Hematopoietic multipotent progenitor cell treated with erythropoietin and hydrocortisone succinate and interleukin-3 and kit ligand, for 17 days (in vitro differentiated cells): ENCODE results near the gene LDB1.

Source experiments
- DNase-seq: peaks from one replicate; pipeline ENCODE4 v3.0.0-alpha.2; 2015; ENCODE audit warnings: low spot score

The LDB1 gene

DNA sequence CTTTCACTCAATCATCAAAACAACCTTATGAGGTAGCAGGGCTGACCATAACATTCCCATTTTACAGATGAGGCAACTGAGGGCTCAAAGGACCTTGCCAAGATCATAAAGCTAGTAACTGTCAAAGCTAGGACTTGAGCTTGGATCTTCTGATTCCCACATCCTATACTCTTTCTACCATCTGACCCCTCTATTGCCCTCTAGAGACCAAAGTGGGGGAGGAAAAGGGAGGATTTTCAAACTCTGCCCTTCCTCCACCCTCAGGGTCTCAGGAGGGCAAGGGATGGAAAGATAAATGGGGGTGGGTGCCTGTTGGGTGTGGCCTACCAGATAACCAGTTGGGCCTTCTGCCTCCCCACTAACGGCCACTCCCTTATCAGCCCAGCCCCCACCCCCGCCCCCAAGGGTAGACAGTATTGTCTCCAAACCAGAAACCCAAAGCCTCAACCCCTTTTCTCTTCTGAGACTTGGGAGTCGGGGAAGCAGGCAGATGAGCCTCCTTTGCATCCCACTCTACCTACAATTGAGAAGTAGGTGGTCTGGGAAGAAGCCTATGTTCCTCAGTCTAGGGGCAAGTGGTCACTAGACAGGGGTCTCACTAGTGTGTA lies 7.9 kb downstream of the LDB1 start:
- DNase-seq, result peak; percentile 77

DNA sequence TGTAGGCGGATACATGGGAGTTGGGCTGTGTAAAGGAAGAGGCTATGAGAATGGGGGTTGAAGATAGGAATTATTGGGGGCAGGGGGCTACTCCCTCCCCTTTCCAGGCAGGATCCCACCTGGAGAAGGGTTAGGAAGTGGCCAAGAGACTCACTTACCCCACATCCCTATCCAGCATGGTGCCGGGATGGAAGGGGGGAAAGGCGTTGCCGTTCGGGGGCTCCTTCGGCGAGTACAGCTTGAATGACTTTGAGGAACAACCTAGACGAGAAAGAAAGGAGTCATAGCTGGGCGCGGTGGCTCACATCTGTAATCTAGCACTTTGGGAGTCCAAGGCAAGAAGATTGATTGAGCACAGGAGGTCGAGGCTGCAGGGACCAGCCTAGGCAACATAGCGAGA lies 8.9 kb downstream of the LDB1 start:
- no peak for DNase-seq

DNA sequence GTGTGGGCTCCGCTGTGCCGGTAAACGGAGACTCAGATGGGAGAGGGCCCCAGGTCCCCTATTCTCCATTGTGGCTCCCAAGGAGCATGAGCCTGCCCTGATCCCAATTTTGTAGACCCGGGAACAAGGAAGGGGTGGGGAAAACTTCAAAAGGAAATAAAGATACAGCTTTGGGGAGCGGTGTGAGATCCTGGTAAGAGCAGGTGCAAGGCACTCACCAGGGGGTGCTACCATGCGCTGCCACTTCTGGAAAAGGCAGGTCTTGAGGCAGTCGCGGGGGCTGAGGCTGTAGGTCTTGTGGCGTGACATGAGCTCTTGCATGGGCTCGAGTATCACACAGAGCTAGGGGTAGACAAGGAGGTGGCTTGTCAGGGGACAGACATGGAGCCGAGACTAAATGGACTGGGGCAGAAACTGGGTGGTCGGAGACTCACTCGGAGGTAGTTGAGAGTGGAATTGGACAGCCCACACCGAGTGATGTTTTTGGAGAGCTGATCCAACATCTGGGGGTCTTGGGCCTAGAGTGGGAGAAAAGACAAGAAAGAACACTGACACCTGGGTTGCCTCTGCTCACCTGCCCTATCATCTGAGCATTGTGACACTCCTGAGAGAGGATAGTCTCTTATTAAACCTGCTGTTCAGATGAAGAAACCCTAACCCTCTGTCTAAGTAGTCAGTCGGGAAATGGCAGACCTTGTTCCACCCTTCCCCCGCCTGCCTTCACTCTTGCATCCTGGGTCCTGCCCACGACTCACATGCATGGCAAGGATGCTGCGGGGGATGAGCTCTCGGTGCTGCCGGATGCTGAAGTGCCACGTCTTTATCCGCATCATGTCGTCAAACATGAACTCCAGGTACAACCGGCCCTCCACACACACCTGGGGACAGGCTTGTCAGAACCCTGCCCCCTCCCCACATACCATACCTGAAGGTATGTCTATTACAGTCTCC lies 10.7 kb downstream of the LDB1 start:
- DNase-seq, result no peak

DNA sequence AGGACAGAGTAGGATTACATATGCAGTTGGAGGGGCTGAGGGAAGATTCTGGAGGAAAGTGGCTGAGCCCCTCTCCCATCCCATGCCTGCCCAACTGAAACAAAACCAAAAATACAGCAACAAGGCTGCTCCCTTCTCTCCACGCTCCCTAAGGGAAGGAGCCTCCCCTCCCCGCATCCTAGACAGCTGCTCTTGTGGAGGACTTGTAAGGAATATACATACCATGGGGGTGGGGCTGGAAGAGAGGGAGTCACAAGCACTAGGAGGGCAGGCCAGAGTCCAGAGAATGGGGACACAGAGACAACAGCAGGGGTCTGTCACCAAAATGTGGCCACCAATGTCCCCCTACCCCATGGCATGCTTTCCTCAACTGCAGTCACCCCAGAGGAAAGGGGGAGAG lies 13.2 kb downstream of the LDB1 start:
- DNase-seq, result no peak

DNA sequence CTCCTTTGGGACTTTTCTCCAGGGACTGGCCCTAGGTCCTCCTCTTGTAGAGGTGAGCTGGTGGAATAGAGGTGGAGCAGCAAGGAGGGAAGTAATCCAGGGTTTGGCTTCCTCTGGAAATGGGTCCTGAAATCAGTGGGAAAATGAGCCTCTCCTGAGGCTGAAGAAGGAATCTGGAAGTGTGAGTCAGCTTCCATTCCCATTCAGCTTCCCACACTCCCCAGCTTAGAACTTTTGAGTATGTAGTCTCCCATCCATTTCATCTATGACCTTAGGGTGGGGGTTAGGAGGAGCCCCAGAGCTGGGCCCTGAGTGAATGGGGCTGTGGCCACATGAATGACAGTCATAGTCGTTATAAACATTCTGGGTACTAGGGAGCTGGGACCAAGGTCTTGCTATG lies 17.7 kb downstream of the LDB1 start:
- DNase-seq, result no peak

DNA sequence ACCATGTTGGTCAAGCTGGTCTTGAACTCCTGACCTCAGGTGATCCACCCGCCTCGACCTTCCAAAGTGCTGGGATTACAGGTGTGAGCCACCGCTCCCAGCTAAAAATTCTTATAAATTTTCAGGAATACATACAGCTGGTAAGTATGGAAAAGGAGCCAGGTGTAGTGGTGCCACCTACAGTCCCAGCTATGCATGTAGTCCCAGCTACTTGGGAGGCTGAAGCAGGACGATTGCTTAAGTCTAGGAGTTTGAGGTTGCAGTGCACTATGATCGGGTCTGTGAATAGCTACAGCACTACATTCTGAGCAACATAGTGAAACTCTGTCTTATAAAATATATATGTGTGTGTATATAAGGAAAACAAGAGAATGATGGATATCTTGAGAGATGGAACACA lies 19.0 kb downstream of the LDB1 start:
- no peak for DNase-seq

DNA sequence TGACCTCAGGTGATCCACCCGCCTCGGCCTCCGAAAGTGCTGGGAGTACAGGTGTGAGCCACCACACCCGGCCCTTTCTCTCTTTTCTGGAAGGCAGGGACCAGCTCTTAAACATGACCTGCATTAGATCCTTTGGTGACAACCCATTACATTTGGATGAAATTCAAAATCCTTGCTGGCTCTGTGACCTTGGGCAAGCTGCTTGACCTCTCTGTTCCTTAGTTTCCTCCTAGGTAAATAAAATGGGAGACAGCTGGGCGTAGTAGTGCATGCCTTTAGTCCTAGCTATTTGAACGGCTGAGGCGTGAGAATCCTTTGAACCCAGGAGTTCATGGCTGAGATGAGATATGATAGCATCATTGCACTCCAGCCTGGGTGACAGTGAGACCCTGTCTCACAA lies 23.7 kb downstream of the LDB1 start:
- DNase-seq, result no peak

DNA sequence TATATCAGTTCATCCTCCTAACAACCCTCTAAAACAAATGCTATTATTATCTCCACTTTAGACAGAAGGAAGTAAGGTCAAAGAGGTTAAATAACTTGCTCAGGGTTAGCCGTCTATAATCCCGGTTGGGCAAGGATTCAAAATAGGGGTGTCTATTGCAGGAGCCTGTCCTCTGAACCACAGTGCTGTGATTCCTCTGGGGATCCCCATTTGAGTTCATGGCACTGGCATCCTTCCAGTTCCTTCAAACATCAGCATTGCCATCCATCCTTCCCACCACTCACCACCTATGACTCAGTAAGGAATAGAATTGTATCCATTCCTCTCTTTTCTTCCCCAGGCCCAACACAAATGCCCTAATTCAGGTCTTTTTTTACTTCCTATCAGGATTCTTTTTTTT lies 29.4 kb downstream of the LDB1 start:
- no peak for DNase-seq

- DNase-seq, result no peak
Observed at GRCh38 chr10:102086196-102086595, 34.0 kb downstream of the LDB1 start.

DNA sequence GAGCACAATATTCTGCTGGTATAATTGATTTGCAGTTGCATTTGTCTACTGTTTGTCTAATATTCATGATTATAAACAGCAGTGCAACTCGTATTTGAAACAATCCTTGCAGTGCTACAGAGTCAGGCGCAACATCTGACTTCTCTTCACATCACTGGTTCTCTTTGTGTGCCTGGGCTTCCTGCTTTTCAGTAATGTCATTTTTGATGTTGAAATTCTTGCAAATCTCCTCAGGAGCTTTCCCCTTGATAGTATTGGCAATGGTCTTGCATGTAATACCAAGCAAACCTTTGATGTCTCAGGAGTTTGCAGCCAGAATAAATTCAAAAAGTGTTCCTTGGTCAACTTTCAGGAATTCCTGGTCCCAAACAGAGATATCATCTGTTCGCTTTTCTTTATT lies 34.8 kb downstream of the LDB1 start:
- no peak for DNase-seq

GRCh38 chr10:102083541-102083940 lies 36.6 kb downstream of the LDB1 start:
- DNase-seq, result no peak

DNA sequence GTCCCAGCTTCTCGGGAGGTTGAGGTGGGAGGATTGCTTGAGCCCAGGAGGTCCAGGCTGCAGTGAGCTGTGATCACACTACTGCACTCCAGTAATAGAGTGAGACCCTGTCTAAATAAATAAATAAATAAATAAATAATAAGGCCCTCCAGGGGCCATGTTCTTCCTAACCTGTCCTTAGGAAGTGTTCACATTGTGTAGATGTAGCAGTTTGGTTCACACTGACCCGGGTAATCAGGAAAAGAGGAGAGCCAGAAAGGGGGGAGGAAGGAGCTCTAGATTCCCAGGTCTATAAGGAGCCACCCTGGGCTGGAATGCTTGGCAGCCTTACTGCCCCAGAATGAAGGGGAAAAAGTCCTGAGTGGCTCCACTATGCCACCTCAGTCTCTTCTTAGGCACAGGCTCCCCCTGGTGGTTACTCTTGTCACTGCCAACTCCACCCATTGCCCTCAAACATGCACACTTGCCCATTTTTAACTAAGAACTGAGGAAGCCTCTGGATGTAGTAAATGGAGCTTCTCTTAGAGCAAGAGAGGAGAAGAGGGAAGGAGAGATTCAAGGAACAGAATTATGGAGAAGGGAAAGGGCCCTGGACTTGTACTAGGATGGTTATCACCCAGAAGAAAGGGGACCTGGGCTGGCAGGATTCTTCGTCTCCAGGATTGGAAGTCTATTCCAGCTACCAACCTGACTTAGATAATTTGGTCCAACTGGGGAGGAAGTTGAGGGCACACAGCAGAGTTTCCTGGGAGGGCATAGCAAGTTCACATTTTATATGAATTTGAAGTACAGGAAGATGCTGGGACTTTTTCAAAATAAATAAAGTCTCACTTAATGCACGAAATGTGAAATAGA lies 47.3 kb downstream of the LDB1 start:
- DNase-seq, result peak; percentile 90

DNA sequence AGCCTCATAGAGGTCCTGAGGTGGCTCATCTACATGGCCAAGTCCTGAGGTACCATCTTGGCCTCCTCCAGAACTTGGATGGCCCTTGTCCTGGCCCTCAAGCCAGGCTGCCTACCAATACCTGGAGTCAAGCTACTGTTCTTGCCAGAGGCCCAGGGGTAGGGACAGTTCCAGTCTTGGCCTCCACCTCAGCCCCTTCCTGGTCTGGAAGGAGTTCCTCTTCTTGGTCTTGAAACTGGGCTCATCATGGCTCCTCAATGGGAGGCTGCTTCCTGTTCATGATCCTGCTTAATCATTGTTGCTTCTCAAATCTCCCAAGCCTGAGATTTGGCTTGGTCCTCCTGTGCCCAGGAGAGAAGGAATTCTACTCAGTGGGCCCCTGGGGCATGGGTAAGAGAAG lies 51.1 kb downstream of the LDB1 start:
- DNase-seq, result no peak

GRCh38 chr10:102068216-102068615 lies 52.0 kb downstream of the LDB1 start:
- DNase-seq, result no peak

GRCh38 chr10:102067091-102067916 lies 52.9 kb downstream of the LDB1 start:
- DNase-seq, result no peak

DNA sequence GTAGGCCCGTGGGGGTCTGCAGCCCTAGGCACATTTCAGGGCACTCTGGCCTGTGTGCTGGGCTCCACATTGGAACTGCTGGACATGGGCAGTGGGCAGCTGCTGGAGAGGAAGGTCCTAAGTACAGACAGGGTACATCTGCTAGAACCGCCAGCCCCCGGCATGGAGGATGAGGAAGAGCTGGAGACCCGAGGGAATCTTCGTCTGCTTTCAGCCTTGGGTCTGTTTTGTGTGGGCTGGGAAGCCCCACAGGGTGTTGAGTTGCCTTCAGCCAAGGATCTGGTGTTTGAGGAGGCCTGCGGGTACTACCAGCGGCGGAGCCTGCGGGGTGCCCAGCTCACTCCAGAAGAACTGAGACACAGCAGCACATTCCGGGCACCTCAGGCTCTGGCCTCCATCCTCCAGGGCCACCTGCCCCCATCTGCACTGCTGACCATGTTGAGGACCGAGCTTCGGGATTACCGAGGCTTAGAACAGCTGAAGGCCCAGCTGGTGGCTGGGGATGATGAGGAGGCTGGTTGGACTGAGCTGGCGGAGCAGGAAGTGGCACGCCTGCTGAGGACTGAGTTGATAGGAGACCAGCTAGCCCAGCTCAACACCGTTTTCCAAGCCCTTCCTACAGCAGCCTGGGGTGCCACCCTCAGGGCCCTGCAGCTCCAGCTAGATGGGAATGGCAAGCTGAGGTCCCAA lies 53.6 kb downstream of the LDB1 start:
- DNase-seq, result no peak

DNA sequence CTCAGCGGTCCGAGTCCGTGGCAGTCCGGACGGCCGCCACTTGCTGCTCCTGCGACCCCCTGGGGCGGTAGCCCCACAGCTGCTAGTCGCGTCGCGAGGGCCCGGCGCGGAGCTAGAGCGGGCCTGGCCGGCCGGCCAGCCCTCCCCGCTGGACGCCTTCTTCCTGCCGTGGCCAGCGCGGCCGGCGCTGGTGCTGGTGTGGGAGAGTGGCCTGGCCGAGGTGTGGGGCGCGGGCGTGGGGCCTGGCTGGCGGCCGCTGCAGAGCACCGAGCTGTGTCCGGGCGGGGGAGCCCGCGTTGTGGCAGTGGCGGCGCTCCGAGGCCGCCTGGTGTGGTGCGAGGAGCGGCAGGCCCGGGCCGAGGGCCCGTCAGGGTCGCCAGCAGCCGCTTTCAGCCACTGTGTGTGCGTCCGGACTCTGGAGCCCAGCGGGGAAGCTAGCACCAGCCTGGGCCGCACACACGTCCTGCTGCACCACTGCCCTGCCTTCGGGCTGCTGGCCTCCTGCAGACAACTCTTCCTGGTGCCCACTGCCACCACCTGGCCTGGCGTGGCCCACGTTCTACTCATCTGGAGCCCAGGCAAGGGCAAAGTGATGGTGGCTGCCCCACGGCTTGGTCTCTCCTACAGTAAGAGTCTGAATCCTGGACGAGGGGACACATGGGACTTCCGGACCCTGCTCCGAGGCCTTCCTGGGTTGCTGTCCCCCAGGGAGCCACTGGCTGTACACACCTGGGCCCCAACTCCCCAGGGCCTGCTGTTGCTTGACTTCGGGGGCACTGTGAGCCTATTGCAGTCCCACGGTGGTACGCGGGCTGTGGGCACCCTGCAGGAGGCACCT lies 54.4 kb downstream of the LDB1 start:
- DNase-seq, result peak; percentile 49

GRCh38 chr10:102064868-102065560 lies 55.2 kb downstream of the LDB1 start, which contains the start of gene HPS6:
Gene HPS6 (plus strand): TSS chr10:102065349. CDS start chr10:102065475, 126 bp downstream.
- DNase-seq, result peak; percentile 91

DNA sequence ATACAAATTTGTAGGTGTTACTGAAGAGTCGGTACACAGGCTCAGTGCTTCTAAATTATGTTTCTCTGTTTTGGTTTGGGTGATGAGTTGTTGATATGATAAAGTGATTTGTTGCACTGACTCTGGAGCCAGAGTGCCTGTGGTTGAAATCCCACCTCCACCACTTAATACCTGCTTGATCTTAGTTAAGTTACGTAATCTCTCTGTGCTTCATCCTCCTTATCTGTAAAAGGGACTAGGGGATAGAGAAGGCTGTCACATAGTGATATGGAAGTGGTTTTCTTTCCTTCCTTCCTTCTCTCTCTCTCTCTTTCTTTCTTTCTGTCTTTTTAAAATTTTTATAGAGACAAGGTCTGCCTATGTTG lies 55.7 kb downstream of the LDB1 start:
- no peak for DNase-seq

- DNase-seq, result no peak
Observed at GRCh38 chr10:102059987-102060386, 60.2 kb downstream of the LDB1 start.
